Stimulated activated CD4-positive, alpha-beta T cell treated with anti-CD3 and anti-CD28 coated beads, Interleukin-12 subunit alpha, Interleukin-12 subunit beta, amount 100 ng/mL, for 24 hours (primary cell): ENCODE results near the gene MIER1.

Experiments used
- DNase-seq, 2 experiments: peaks; one replicate each; pipeline ENCODE4 v3.0.0-alpha.2; 2020; ENCODE audit warnings: low read depth in 2 of 2

Gene MIER1

GRCh38 chr1:66998972-66999371 lies 74.2 kb downstream of the MIER1 start:
- no peak for DNase-seq

- DNase-seq, result no peak
These were observed 75.0 kb downstream of the MIER1 start for GRCh38 chr1:66999640-67000400.

GRCh38 chr1:67001682-67002425 lies 77.1 kb downstream of the MIER1 start:
- DNase-seq, result no peak

GRCh38 chr1:67004176-67004575 lies 79.4 kb downstream of the MIER1 start:
- no peak for DNase-seq

GRCh38 chr1:67005068-67005467 lies 80.3 kb downstream of the MIER1 start:
- DNase-seq, result no peak

GRCh38 chr1:67009792-67010191 lies 85.0 kb downstream of the MIER1 start:
- no peak for DNase-seq

GRCh38 chr1:67013573-67013972 lies 88.8 kb downstream of the MIER1 start:
- DNase-seq, result no peak

GRCh38 chr1:67018574-67018973 lies 93.8 kb downstream of the MIER1 start:
- no peak for DNase-seq

GRCh38 chr1:67019121-67019520 lies 94.3 kb downstream of the MIER1 start:
- DNase-seq, result no peak

GRCh38 chr1:67019600-67020136 lies 94.9 kb downstream of the MIER1 start:
- no peak for DNase-seq

GRCh38 chr1:67020304-67020703 lies 95.5 kb downstream of the MIER1 start:
- DNase-seq, result no peak

- no peak for DNase-seq
These were observed 96.0 kb downstream of the MIER1 start for GRCh38 chr1:67020765-67021164.

- no peak for DNase-seq
These were observed 104.7 kb downstream of the MIER1 start for GRCh38 chr1:67029472-67029871.

GRCh38 chr1:67031121-67031858 lies 106.5 kb downstream of the MIER1 start:
- DNase-seq, result no peak

- no peak for DNase-seq
These were observed 107.1 kb downstream of the MIER1 start for GRCh38 chr1:67031859-67032247.
